SU-DHL-6 (cell line): Measurements from ENCODE around the gene C12orf50.

Experiments used
- EZH2phosphoT487 ChIP-seq: fragments of 200-600 bp; sonication (generic), shearing (Covaris generic); conservative IDR thresholded peaks from 2 replicates; pipeline ENCODE4 v1.6.1; 2018; ENCODE audit warnings: mild to moderate bottlenecking, antibody characterized with exemption, low read length, moderate library complexity, mixed read lengths
- TF ChIP-seq, protein P1 (sequence below): fragments of 200-600 bp; sonication (generic); IDR thresholded peaks from one replicate; pipeline ENCODE4 v1.5.1; 2017; ENCODE audit warnings: antibody characterized with exemption, mild to moderate bottlenecking, low read length, moderate library complexity; ENCODE audit not compliant: insufficient read depth, poor library complexity, severe bottlenecking

DNA sequence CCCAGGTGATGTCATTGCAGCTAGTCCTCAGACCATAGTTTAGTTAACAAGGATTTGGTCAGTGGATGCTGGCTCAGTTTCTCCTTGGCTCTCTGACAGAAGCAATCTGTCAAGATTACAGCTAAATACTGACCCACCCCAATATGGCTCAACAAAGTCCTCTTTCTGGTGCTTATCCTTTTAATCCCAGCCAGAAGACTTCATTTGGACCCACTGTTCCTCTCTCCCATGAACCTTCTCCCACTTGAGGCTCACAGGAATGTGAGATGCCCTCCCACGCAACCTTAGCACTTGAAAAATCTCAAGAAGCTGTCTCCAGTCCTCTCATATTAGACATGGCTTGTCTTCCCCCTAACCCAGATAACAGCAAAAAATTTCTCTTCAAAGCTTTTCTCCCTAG is 47.7 kb downstream of the C12orf50 start:
- TF ChIP-seq, protein P1, sequence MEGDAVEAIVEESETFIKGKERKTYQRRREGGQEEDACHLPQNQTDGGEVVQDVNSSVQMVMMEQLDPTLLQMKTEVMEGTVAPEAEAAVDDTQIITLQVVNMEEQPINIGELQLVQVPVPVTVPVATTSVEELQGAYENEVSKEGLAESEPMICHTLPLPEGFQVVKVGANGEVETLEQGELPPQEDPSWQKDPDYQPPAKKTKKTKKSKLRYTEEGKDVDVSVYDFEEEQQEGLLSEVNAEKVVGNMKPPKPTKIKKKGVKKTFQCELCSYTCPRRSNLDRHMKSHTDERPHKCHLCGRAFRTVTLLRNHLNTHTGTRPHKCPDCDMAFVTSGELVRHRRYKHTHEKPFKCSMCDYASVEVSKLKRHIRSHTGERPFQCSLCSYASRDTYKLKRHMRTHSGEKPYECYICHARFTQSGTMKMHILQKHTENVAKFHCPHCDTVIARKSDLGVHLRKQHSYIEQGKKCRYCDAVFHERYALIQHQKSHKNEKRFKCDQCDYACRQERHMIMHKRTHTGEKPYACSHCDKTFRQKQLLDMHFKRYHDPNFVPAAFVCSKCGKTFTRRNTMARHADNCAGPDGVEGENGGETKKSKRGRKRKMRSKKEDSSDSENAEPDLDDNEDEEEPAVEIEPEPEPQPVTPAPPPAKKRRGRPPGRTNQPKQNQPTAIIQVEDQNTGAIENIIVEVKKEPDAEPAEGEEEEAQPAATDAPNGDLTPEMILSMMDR = no peak
- no peak for TF ChIP-seq EZH2phosphoT487
